Coronary artery (tissue), 2 donors: Measurements from ENCODE around the gene MED26.
"Not testable (repeated sequence)": the region's sequence is repeated elsewhere in the genome, so short reads cannot be mapped to it uniquely, and the experiment has no call there.

ENCODE experiments used
- DNase-seq: peaks from one replicate; pipeline ENCODE4 v3.0.0-alpha.2; 2017; ENCODE audit warnings: low spot score
- H3K27ac ChIP-seq, 2 donors: fragments of 200-600 bp; sonication (generic); one replicate each; pipeline ENCODE4 v1.5.1; 2016 to 2019
- H3K4me3 ChIP-seq: fragments of 200-600 bp; sonication (generic); 2 replicates; pipeline ENCODE4 v1.5.1; 2016; ENCODE audit warnings: mild to moderate bottlenecking, moderate library complexity
- TF ChIP-seq, protein P1 (sequence below): fragments of 200-600 bp; sonication (generic); IDR thresholded peaks from one replicate; pipeline ENCODE4 v1.5.1; 2019; ENCODE audit warnings: antibody characterized with exemption

The MED26 gene

DNA sequence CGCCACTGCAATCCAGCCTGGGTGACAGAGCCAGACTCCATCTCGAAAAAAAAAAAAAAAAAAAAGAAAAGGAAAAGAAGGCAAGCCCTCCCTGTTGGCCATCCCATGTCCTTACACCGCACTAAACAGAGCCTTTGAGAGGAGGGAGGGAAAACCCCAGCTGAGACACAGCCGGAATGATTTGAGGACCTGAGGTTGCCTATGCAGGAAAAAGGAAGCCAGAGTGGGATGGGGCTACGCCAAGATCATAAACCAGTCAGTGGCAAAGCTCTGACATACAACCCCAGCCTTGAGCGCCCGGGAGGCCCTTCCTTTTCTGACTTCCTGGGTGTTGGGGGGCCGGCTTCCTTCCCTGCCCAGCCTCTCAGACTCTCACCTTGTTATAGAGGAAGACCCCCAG lies 73.2 kb downstream of the MED26 start:
- Histone ChIP-seq H3K27ac (no peak overlapping the region), H3K4me3 (no peak overlapping the region)
- DNase-seq = no peak
- TF ChIP-seq, protein P1, sequence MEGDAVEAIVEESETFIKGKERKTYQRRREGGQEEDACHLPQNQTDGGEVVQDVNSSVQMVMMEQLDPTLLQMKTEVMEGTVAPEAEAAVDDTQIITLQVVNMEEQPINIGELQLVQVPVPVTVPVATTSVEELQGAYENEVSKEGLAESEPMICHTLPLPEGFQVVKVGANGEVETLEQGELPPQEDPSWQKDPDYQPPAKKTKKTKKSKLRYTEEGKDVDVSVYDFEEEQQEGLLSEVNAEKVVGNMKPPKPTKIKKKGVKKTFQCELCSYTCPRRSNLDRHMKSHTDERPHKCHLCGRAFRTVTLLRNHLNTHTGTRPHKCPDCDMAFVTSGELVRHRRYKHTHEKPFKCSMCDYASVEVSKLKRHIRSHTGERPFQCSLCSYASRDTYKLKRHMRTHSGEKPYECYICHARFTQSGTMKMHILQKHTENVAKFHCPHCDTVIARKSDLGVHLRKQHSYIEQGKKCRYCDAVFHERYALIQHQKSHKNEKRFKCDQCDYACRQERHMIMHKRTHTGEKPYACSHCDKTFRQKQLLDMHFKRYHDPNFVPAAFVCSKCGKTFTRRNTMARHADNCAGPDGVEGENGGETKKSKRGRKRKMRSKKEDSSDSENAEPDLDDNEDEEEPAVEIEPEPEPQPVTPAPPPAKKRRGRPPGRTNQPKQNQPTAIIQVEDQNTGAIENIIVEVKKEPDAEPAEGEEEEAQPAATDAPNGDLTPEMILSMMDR = no peak

DNA sequence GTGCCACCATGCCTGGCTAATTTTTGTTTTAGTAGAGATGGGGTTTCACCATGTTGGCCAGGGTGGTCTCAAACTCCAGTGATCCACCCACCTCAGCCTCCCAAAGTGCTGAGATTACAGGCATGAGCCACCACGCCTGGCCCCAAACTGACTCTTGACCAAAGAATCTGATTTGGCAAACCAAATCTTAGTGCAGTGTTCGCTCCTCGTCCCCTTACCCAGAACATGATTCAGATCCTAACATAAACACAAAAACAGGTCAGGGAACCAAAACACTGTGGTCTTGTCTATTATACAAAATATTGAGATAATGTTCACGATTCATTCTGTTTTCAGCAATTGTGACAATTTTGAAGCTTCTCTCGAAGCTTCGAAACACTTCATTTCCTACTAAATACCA lies 76.1 kb downstream of the MED26 start:
- not testable (repeated sequence) for DNase-seq, H3K4me3 ChIP-seq, H3K27ac ChIP-seq

DNA sequence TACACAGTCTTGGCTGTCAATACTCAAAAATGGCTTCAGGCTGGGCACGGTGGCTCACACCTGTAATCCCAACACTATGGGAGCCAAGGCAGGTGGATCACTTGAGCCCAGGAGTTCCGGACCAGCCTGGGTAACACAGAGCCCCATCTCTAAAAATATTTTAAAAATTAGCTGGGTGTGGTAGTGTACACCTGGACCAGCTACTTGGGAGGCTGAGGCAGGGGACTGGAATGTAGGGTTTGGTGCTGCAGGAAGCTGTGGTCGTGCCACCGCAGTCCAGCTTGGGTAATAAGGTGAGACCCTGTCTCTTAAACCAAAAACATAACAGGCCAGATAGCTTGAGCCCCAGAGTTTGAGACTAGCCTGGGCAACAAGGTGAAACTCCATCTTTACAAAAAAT lies 79.0 kb downstream of the MED26 start:
- H3K4me3 ChIP-seq = no peak overlapping the region
- TF ChIP-seq, protein P1 = no peak
- DNase-seq = no peak
- H3K27ac ChIP-seq = no peak overlapping the region

DNA sequence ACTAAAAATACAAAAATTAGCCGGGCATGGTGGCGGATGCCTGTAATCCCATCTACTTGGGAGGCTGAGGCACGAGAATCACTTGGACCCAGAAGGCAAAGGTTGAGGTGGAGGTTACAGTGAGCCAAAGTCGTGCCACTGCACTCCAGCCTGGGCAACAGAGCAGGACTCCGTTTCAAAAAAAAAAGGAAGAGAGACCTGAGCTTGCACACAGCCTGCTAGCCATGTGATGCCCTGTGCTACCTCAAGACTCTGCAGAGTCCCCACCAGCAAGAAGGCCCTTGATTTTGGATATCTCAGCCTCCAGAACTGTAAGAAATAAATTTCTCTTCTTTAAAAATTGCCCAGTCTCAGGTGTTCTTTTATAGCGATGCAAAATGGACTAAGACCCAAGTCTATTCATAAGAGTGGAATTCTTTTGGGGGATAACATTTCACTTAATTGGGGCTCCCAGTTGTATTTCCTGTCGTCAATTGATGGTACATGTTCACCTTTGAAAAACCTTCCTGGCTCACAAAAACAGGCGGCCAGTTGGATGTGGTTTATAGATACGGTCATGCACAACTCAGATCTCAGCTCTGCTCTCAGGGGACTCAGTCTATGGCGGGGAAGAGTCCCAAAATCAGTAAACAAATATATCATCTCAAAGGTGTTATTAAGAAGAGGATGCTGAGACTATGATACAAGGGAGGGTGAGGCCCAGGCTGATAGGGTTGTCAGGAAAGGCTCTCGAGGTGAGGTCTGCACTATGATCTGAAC lies 83.4 kb downstream of the MED26 start:
- H3K27ac ChIP-seq = no peak overlapping the region
- H3K4me3 ChIP-seq = no peak overlapping the region
- DNase-seq = no peak
- TF ChIP-seq, protein P1 = no peak

DNA sequence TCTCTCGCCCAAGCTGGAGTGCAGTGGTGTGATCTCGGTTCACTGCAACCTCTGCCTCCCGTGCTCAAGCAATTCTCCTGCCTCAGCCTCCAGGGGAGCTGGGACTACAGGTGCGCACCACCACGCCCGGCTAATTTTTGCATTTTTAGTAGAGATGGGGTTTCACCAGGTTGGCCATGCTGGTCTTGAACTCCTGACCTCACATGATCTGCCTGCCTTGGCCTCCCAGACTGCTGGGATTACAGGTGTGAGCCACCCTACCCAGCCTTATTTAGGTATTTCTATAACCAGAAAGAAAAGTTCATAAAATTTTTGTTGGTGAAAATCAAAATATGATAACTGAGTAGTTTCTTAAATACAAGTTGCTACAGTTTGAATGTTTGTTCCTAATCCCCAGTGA lies 84.3 kb downstream of the MED26 start:
- not testable (repeated sequence) for DNase-seq, H3K4me3 ChIP-seq, H3K27ac ChIP-seq

DNA sequence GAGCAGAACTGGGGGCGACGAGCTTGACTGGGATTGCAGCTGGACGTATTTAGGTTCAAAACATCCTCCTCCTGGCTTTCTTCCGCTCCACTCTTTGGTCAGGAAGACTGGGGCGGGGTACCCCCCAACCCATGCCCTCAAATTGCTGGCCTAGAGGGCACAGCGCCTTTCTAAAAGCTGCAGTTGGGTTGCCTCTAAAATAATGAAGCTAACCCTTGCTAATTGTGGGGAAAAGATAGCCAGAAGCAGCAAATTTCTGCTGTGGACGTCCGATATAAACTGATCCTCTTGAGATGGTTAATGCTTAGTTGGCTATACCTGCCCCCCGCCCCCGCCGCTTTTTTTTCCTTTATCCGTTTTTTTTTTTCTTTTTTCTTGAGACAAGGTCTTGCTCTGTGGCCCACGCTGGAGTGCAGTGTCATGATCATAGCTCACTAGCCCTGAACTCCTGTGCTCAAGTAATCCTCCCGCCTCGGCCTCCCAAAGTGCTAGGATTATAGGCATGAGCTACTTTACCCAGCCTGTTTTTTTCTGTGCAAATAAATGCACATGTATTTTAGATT lies 85.0 kb downstream of the MED26 start:
- Histone ChIP-seq H3K27ac (peak overlapping the region; percentile 80 to 89), H3K4me3 (peak overlapping the region; percentile 90)
- TF ChIP-seq, protein P1 = no peak
- no peak for DNase-seq

DNA sequence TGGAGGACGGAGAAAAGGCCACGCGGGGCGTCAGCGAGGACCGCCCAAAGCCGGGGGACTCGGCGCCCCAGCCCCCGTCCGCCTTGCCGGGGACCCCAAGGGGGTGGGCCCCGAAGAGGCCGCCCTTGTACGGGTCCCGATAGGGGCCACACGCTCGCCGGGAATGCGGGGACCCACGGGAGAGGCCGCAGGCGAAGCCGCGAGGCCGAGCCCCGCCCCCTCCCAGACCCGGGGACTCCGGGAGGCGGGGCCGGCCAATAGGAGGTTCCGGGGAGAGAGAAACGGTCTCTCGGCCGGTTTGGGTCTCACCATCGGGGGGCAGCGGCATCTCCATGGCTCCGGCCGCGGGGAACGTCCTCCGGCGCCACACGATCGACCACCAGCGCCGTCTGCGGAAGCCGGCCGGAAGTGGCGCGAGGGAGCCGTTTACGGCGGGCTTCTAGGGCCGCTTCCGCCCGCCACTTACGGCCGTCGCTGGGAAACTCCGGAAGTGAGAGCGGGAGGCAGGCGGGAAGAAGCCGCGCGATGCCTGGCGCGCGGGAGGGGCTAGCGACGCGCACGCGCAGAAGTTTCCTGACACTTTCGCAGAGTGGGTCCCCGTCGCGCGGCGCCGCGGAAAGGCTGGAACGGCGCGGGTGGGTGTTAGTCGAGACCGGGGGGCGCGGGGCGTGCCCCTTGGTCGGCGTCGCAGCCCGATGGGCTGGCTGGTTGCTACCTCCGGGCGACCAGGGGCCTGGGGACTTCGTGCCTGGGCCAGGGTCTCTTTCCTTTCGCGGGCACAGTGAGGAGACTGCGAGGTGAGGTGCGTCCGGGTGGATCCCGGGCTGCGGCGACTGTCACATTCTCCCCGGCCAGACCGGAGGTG lies 85.7 kb downstream of the MED26 start, which contains the start of gene CHERP:
Gene CHERP (minus strand): TSS at position 393 of the 865 bp plus-strand sequence. CDS start 59 bp downstream, at position 334.
- DNase-seq = peak; percentile 93
- peak within 1 kb of the TSS; percentile 90 for H3K4me3 ChIP-seq
- TF ChIP-seq, protein P1 = no peak
- H3K27ac ChIP-seq = peak within 1 kb of the TSS; percentile 80 to 89
